ENCODE data around the gene BCOR.

GRCh38 chrX:40116925-40117324 is 19.2 kb upstream of the BCOR start:
- no peak for TF ChIP-seq CTCF (IDR thresholded peaks at IDR 0.05)
- no peak for TF ChIP-seq POLR2A (IDR thresholded peaks at IDR 0.05)

Data from heart left ventricle (tissue), 13 donors.